ENCODE results near the gene DNPH1. TPM values are rescaled to one million over a fixed set of nuclear protein-coding genes. Genes with fewer than 3 reads are reported as not detected.
A peak's percentile ranks its signal among the peaks of the same experiment; 100 is the strongest.

The DNPH1 gene
- total RNA-seq, 6 experiments from 2014 or later: 38.3 to 56.3 (median 49.1) TPM

DNA sequence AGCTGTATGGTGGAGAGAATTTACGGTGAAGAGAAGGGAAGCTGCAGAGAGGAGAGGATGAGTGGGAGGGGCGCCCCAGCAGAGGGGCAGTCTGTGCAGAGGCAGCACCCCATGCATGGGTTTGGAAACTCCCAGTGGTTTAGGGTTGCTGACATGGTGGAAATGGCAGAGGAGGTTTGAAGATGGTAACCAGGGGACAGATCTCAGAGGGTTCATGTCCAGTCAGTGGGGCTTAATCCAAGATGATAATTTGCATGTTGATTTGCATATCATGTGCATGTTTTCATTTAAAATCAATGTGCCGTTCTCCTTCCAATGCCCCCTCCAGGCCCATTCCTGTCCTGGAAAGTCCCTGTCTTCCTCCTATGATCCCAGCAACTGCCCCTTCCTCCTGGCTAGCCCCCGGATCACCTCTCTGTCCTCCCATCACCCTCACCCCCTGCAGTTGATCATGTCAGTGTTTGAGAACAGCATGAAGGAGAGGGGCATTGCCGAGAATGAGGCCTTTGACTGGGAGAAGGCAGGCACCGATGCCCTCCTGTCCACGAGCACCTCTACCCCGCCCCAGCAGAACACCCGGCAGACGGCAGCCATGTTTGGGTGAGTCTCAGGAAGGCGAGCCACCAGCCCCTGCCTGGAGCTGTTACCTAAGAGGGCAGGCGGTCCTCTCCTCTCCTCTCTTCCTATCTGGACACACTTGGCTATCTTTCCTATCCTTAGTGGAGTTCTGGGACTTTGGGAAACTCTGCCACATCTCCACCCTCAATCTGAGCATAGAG is 28.3 kb upstream of the DNPH1 start:
- DNase-seq: no peak

DNA sequence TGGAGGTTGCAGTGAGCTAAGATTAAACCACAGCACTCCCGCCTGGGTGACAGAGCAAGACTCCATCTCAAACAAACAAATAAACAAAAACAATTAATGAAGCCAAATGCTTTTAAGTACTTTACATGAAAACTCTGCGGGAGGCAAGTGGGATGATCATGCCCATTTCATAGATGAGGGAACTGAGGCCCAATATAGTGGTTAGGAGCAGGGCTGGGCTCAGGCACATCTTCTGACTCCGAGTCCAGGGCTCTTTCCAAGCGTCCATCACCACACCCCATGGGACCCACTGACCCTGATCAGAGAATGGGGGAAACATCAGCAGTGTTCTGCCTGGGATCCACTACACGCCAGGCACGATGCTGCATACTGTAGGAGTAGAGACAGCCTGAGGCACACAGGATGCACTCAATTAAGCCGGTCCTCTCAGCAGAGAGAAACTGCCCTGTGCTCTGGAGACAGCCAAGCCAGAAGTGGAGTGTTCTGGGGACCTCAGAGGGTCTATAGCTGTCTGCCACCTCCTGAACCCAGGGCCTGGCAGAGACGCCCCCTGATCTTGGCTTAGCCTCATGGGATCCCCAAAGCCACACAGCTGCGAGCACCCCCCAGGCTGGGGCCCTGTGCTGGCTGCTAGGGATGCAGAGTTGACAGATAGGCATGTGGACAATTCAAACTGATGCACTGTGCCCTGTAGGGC is 27.5 kb upstream of the DNPH1 start:
- peaks cover 14% of the 10 kb centered on the region for H3K27me3 Mint-ChIP-seq (ENCODE audit: insufficient read depth)
- TF ChIP-seq, protein P1, sequence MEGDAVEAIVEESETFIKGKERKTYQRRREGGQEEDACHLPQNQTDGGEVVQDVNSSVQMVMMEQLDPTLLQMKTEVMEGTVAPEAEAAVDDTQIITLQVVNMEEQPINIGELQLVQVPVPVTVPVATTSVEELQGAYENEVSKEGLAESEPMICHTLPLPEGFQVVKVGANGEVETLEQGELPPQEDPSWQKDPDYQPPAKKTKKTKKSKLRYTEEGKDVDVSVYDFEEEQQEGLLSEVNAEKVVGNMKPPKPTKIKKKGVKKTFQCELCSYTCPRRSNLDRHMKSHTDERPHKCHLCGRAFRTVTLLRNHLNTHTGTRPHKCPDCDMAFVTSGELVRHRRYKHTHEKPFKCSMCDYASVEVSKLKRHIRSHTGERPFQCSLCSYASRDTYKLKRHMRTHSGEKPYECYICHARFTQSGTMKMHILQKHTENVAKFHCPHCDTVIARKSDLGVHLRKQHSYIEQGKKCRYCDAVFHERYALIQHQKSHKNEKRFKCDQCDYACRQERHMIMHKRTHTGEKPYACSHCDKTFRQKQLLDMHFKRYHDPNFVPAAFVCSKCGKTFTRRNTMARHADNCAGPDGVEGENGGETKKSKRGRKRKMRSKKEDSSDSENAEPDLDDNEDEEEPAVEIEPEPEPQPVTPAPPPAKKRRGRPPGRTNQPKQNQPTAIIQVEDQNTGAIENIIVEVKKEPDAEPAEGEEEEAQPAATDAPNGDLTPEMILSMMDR (IDR thresholded peaks at IDR 0.05): no peak
- no peak overlapping the region for H3K4me3 Mint-ChIP-seq
- H3K36me3 Mint-ChIP-seq (ENCODE audit: low read depth): no peaks in the 10 kb centered on the region
- no peak for DNase-seq
- H3K9me3 Mint-ChIP-seq: no peaks in the 10 kb centered on the region
- peaks cover 5% of the 10 kb centered on the region for H3K4me1 Mint-ChIP-seq (ENCODE audit: low read depth)
- no peak overlapping the region for H3K27ac Mint-ChIP-seq

More for the DNA sequence above, 28.3 kb upstream of the DNPH1 start:
- Mint-ChIP-seq H3K4me1 (ENCODE audit: low read depth) (peaks cover 5% of the 10 kb centered on the region), H3K4me3 (no peak overlapping the region), H3K27me3 (ENCODE audit: insufficient read depth) (peaks cover 14% of the 10 kb centered on the region), H3K36me3 (ENCODE audit: low read depth) (no peaks in the 10 kb centered on the region), H3K9me3 (no peaks in the 10 kb centered on the region), H3K27ac (no peak overlapping the region)
- TF ChIP-seq, protein P1 (IDR thresholded peaks at IDR 0.05): no peak

DNA sequence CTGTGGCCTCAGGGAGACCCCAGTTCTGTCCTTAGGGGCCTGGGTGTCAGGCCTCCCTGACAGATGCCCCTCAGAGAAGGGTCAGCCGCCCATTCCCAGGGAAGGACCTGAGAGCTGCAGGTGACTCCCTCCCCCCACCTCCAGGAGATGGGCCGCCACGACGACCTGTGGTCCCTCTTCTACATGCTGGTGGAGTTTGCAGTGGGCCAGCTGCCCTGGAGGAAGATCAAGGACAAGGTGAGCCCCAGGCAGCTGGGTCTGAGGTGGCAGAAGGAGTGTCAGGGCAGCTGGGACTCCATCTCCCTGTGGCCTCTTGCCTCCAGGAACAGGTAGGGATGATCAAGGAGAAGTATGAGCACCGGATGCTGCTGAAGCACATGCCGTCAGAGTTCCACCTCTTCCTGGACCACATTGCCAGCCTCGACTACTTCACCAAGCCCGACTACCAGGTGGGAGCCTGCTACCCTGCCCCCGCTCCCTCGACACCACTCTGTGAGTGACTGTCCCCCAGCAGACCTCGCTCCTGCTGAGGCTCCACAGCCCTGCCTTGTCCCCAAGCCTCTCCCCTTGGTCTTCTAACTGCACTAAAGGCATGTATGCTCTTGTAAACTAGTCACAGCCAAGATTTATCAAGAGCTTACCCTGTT is 26.2 kb upstream of the DNPH1 start:
- Mint-ChIP-seq H3K27ac (no peak overlapping the region), H3K36me3 (ENCODE audit: low read depth) (no peaks in the 10 kb centered on the region), H3K9me3 (no peaks in the 10 kb centered on the region), H3K4me1 (ENCODE audit: low read depth) (peaks cover 14% of the 10 kb centered on the region), H3K27me3 (ENCODE audit: insufficient read depth) (peaks cover 22% of the 10 kb centered on the region), H3K4me3 (no peak overlapping the region)
- no peak for DNase-seq
- TF ChIP-seq, protein P1 (IDR thresholded peaks at IDR 0.05): no peak

DNA sequence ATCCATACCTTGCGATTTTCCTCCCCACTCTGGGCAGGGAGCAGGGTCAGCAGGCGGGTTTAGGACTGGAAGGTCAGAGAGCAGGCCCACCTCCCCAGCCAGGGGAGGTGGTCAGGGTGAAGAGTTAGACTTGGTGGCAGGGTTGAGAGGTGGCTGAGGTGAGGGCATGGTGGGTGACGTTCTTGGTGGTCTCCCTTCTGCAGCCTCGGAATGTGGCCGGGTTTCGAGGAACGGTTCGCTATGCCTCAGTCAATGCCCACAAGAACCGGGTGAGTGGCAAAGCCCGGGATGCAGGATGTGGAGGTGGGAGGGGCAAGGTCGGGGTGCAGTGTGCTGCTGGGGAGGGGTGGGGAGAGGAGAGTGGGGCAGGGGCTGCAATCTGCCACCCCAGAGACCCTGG is 25.6 kb upstream of the DNPH1 start:
- H3K4me3 Mint-ChIP-seq: no peak overlapping the region
- H3K27me3 Mint-ChIP-seq (ENCODE audit: insufficient read depth): peaks cover 22% of the 10 kb centered on the region
- no peak for DNase-seq
- no peaks in the 10 kb centered on the region for H3K36me3 Mint-ChIP-seq (ENCODE audit: low read depth)
- no peak overlapping the region for H3K27ac Mint-ChIP-seq
- TF ChIP-seq, protein P1 (IDR thresholded peaks at IDR 0.05): no peak
- peaks cover 14% of the 10 kb centered on the region for H3K4me1 Mint-ChIP-seq (ENCODE audit: low read depth)
- no peaks in the 10 kb centered on the region for H3K9me3 Mint-ChIP-seq

DNA sequence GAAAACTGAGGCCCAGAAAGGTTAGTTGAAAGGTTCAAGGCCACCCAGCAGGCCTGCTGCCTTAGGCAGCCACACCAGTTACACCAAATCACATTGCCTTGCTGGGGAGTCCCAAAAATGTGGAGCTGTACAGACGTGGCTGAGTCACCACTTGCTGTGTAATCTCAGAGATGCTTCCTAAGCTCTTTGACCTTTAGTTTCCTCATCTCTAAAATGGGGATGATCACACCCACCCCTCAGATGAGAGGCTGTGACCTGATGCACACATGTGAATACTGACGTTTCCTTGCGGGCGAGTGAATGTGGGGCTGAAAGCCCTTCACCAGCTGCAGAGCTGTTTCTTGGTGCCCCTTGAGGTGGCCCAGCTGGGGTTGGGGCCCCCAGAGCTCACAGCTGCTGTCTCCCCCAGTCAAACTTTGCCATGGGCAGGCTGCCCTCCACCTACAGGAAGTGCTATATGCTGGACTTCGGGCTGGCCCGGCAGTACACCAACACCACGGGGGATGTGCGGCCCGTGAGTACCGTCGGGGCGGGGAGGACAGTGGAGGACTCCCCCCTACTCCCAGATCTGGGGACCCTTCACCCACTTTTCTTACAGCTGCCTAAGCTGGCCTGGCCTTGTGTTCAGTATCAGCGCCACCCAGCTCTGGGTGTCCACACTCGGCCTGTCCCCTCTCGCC is 25.0 kb upstream of the DNPH1 start:
- peak; percentile 32 for DNase-seq
- Mint-ChIP-seq H3K36me3 (ENCODE audit: low read depth) (no peaks in the 10 kb centered on the region), H3K4me3 (no peak overlapping the region), H3K9me3 (no peaks in the 10 kb centered on the region), H3K27ac (no peak overlapping the region), H3K4me1 (ENCODE audit: low read depth) (peaks cover 14% of the 10 kb centered on the region), H3K27me3 (ENCODE audit: insufficient read depth) (peaks cover 27% of the 10 kb centered on the region)
- TF ChIP-seq, protein P1 (IDR thresholded peaks at IDR 0.05): no peak
